ENCODE measurements around the gene RPTOR. TPM values are rescaled to one million over a fixed set of nuclear protein-coding genes. Genes with fewer than 3 reads are reported as not detected.

RPTOR gene
- polyA plus RNA-seq, 1 of the 3 experiments (the other 2 are of a cell fraction) = 14.9 TPM

DNA sequence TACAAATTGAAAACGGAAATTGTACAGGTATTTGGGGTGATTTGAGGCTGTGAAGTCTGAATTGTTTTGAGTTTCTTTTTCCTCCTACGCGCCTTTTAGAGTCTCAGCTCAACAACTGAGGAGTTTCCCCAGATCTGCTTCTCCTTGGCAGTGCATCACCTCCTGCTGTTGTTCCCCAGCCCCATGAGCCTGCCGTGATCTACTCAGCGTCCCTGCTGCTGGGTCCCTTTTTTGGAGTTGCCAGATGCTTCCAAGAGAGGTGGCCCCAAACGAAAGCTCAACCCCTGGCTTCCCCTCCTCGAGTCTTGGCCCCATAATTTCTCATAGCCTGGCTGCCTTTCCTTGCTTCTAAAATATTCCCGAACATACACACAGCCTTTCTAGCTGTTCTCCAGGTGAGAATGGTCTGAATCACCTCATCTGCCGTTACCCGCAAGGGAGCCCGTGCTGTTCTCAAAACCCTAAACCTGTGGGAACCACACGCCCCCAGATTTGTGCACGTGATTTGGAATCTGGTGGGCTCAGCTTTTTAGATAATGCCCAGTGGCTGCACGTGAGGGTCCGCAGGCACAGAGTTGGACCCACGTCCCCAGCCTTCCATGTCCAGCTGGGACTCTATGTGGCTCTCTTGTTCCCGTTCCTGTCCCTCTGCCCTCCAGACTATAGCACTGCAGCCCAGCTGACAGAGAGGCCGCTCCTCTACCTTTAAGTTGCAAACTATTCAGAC, 267.9 kb downstream of the RPTOR start:
- H3K4me3 ChIP-seq (ENCODE audit: low read depth in 2 of 2, low read length in 1 of 2) = no peak overlapping the region
- H3K9ac ChIP-seq = no peak overlapping the region
- ChIA-PET POLR2A (no interaction called here), CTCF (interaction anchor here (1.0 to 1.3 kb wide), 4 partner anchors 9 to 15 kb away, joined by 3 to 4 read pairs (median 4); no protein-coding TSS in a partner anchor)
- H2AFZ ChIP-seq (ENCODE audit: low read depth) = no peak overlapping the region
- H3K4me2 ChIP-seq = no peak overlapping the region
- no peak for DNase-seq
- H3K27me3 ChIP-seq (ENCODE audit: insufficient read depth) = no peaks in the 10 kb centered on the region
- H3K27ac ChIP-seq (ENCODE audit: low read depth in 2 of 2, low read length in 1 of 2) = no peak overlapping the region
- no peak for TF ChIP-seq YY1 (IDR thresholded peaks at IDR 0.05; ENCODE audit: low read depth)
- TF ChIP-seq JUND (IDR thresholded peaks at IDR 0.05) = no peak
- TF ChIP-seq, protein P1, sequence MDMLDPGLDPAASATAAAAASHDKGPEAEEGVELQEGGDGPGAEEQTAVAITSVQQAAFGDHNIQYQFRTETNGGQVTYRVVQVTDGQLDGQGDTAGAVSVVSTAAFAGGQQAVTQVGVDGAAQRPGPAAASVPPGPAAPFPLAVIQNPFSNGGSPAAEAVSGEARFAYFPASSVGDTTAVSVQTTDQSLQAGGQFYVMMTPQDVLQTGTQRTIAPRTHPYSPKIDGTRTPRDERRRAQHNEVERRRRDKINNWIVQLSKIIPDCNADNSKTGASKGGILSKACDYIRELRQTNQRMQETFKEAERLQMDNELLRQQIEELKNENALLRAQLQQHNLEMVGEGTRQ (IDR thresholded peaks at IDR 0.05; ENCODE audit: borderline replicate concordance, low read depth, low read length) = no peak
- TF ChIP-seq FOXM1 (IDR thresholded peaks at IDR 0.05; ENCODE audit: low read depth) = no peak
- no peak for TF ChIP-seq RCOR1 (IDR thresholded peaks at IDR 0.05; ENCODE audit: low read length)
- no peak for TF ChIP-seq EZH2phosphoT487 (IDR thresholded peaks at IDR 0.05; ENCODE audit: borderline replicate concordance, low read depth)
- TF ChIP-seq FOSL2 (IDR thresholded peaks at IDR 0.05; ENCODE audit: borderline replicate concordance, low read depth) = no peak
- no peak for TF ChIP-seq POLR2AphosphoS5 (IDR thresholded peaks at IDR 0.05; ENCODE audit: low read depth, low read length)
- TF ChIP-seq, protein P2, sequence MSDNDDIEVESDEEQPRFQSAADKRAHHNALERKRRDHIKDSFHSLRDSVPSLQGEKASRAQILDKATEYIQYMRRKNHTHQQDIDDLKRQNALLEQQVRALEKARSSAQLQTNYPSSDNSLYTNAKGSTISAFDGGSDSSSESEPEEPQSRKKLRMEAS (IDR thresholded peaks at IDR 0.05; ENCODE audit: low read depth) = no peak
- TF ChIP-seq GATA2 (CRISPR knock-in tag; IDR thresholded peaks at IDR 0.05) = no peak
- no peak for TF ChIP-seq FOXJ3 (CRISPR knock-in tag; IDR thresholded peaks at IDR 0.05)
- TF ChIP-seq, protein P3, sequence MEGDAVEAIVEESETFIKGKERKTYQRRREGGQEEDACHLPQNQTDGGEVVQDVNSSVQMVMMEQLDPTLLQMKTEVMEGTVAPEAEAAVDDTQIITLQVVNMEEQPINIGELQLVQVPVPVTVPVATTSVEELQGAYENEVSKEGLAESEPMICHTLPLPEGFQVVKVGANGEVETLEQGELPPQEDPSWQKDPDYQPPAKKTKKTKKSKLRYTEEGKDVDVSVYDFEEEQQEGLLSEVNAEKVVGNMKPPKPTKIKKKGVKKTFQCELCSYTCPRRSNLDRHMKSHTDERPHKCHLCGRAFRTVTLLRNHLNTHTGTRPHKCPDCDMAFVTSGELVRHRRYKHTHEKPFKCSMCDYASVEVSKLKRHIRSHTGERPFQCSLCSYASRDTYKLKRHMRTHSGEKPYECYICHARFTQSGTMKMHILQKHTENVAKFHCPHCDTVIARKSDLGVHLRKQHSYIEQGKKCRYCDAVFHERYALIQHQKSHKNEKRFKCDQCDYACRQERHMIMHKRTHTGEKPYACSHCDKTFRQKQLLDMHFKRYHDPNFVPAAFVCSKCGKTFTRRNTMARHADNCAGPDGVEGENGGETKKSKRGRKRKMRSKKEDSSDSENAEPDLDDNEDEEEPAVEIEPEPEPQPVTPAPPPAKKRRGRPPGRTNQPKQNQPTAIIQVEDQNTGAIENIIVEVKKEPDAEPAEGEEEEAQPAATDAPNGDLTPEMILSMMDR (IDR thresholded peaks at IDR 0.05) = no peak
- TF ChIP-seq CHD2 (IDR thresholded peaks at IDR 0.05; ENCODE audit: low read length, partially characterized antibody) = no peak
- TF ChIP-seq GABPA (IDR thresholded peaks at IDR 0.05; ENCODE audit: low read depth) = no peak
- TF ChIP-seq NRF1 (IDR thresholded peaks at IDR 0.05; ENCODE audit: low read depth, low read length) = no peak
- no peak for TF ChIP-seq TAF1 (IDR thresholded peaks at IDR 0.05; ENCODE audit: borderline replicate concordance, low read depth, low read length)
- no peaks in the 10 kb centered on the region for H3F3A ChIP-seq (replicated peaks; ENCODE audit: insufficient read depth)
- no peaks in the 10 kb centered on the region; a peak in 1 of 4 replicates for H3K4me1 ChIP-seq (ENCODE audit: control insufficient read depth in 1 of 2, insufficient read depth in 2 of 2, low read depth in 1 of 2, low read length in 1 of 2)
- no peaks in the 10 kb centered on the region for H3K79me2 ChIP-seq (ENCODE audit: insufficient read depth)
- peaks cover 0 to 16% of the 10 kb centered on the region in 2 experiments for H3K36me3 ChIP-seq (replicated peaks in 1 of 2; ENCODE audit: control insufficient read depth in 1 of 2, insufficient read depth in 2 of 2, low read length in 1 of 2)
- no peaks in the 10 kb centered on the region for H4K20me1 ChIP-seq (ENCODE audit: insufficient read depth)
- H3K9me2 ChIP-seq = no peaks in the 10 kb centered on the region
- no peaks in the 10 kb centered on the region for H3K9me3 ChIP-seq
- WGBS (ENCODE audit: low lambda C conversion rate) = 93% methylated on average over 18 of the region's 18 CpGs
